Upper lobe of left lung (tissue), 6 donors: ENCODE data around the gene ACSBG1. TPM values are rescaled to one million over a fixed set of nuclear protein-coding genes. Genes with fewer than 3 reads are reported as not detected.
"Not testable (repeated sequence)": the region's sequence is repeated elsewhere in the genome, so short reads cannot be mapped to it uniquely, and the experiment has no call there.

Experiments used
- ATAC-seq, 2 donors: fragments of 200-7000 bp; cut with Tn5 transposase; one replicate each; pipeline ENCODE4 v1.9.1; 2022; ENCODE audit warnings: mild to moderate bottlenecking in 2 of 2, moderate library complexity in 2 of 2; ENCODE audit not compliant: low FRiP score in 2 of 2
- DNase-seq, 2 donors: peaks; one replicate each; pipeline ENCODE4 v3.0.0-alpha.2; 2019 to 2020
- H3K27ac ChIP-seq, 4 donors: fragments of 200-600 bp; sonication (generic); one replicate each; pipeline ENCODE4 v1.5.1; 2016 to 2019
- H3K27me3 ChIP-seq, 4 donors: fragments of 200-600 bp; sonication (generic); one replicate each; pipeline ENCODE4 v1.5.1; 2017 to 2019
- H3K36me3 ChIP-seq, 4 donors: fragments of 200-600 bp; sonication (generic); one replicate each; pipeline ENCODE4 v1.5.1; 2016 to 2019
- H3K4me1 ChIP-seq, 4 donors: fragments of 200-600 bp; sonication (generic); one replicate each; pipeline ENCODE4 v1.5.1; 2018 to 2019
- H3K4me3 ChIP-seq, 4 donors: fragments of 200-600 bp; sonication (generic); one replicate each; pipeline ENCODE4 v1.5.1; 2017 to 2019; ENCODE audit warnings: mild to moderate bottlenecking in 2 of 4, moderate library complexity in 1 of 4
- H3K9me3 ChIP-seq, 4 donors: fragments of 200-600 bp; sonication (generic); one replicate each; pipeline ENCODE4 v1.5.1; 2018 to 2019
- EP300 ChIP-seq, 4 donors: sonication (generic); formaldehyde crosslinking; IDR thresholded peaks; one replicate each; pipeline ENCODE4 v1.5.1; 2017; ENCODE audit warnings: antibody characterized with exemption in 4 of 4, control low read depth in 2 of 4
- POLR2A ChIP-seq, 4 donors: fragments of 450-650 bp; IDR thresholded peaks; one replicate each; pipeline ENCODE4 v1.5.1; 2016 to 2017; ENCODE audit warnings: antibody characterized with exemption in 4 of 4, mild to moderate bottlenecking in 2 of 4
- POLR2AphosphoS5 ChIP-seq, 2 donors: sonication (generic); formaldehyde crosslinking; IDR thresholded peaks; one replicate each; pipeline ENCODE4 v1.5.1; 2017; ENCODE audit warnings: antibody characterized with exemption in 2 of 2
- WGBS, 2 donors: methylation state at CpG; one replicate each; pipeline ENCODE4 v1.1.5; 2017 to 2018; 5-methylcytosine and 5-hydroxymethylcytosine counted together
- total RNA-seq, 6 donors: library from RNA; depleted of rRNA in 4 of 6; stranded (reverse); fragments of >200 nt in 4 of 6; gene quantifications; one replicate each; pipeline versions ENCODE4 v1.1.0 to v1.2.1, GENCODE V29; 2016 to 2021
- TF ChIP-seq, protein P1 (sequence below), 6 experiments: fragments of 450-650 bp in 4 of 6; fragments of 200-600 bp in 2 of 6; sonication (generic) in 2 of 6; IDR thresholded peaks; one replicate each; pipeline ENCODE4 v1.5.1; 2016 to 2019; ENCODE audit warnings: antibody characterized with exemption in 6 of 6
- donor health status: DM: no; HTN: no; CAD: no; lungs with moderate emphysema.
- donor health status: DM: no; HTN: yes; CAD: no; lungs with severe emphysema.

The ACSBG1 gene
- total RNA-seq, 6 donors from 2014 or later = 0.22 to 7.3 (median 2.3) TPM; not detected in 1

DNA sequence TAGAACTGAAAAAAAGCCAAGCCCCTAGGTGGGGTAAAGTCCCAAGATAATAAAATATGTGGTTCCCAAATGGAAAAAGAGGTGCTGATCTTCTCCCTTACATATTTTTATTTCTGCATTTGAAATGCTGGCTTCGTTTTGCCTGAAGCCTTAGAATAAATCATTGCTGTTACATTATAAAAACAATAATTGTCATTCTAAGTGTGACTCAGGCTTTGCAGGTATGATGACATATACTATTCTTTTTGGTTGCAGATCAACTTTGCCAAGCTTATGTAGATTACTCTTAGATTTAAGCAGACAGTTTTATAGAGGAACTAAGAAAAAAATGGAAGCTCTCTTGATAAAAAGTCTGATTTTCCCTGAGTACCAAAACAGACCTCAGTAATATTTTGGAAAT is 77.7 kb downstream of the ACSBG1 start:
- Histone ChIP-seq H3K27me3 (no peaks in the 10 kb centered on the region), H3K36me3 (peaks cover 11 to 50% (median 30%) of the 10 kb centered on the region in 4 donors), H3K4me3 (no peak overlapping the region), H3K9me3 (no peaks in the 10 kb centered on the region), H3K27ac (no peak overlapping the region), H3K4me1 (peaks cover 12 to 15% (median 13%) of the 10 kb centered on the region in 4 donors)
- WGBS, 2 donors = 74 to 86% methylated on average over 1 of the region's 1 CpG
- TF ChIP-seq, protein P1, sequence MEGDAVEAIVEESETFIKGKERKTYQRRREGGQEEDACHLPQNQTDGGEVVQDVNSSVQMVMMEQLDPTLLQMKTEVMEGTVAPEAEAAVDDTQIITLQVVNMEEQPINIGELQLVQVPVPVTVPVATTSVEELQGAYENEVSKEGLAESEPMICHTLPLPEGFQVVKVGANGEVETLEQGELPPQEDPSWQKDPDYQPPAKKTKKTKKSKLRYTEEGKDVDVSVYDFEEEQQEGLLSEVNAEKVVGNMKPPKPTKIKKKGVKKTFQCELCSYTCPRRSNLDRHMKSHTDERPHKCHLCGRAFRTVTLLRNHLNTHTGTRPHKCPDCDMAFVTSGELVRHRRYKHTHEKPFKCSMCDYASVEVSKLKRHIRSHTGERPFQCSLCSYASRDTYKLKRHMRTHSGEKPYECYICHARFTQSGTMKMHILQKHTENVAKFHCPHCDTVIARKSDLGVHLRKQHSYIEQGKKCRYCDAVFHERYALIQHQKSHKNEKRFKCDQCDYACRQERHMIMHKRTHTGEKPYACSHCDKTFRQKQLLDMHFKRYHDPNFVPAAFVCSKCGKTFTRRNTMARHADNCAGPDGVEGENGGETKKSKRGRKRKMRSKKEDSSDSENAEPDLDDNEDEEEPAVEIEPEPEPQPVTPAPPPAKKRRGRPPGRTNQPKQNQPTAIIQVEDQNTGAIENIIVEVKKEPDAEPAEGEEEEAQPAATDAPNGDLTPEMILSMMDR (IDR thresholded peaks at IDR 0.05) = no peak
- TF ChIP-seq POLR2A (IDR thresholded peaks at IDR 0.05) (no peak), POLR2AphosphoS5 (IDR thresholded peaks at IDR 0.05) (no peak), EP300 (IDR thresholded peaks at IDR 0.05) (no peak)
- ATAC-seq (no peak), DNase-seq (no peak)

DNA sequence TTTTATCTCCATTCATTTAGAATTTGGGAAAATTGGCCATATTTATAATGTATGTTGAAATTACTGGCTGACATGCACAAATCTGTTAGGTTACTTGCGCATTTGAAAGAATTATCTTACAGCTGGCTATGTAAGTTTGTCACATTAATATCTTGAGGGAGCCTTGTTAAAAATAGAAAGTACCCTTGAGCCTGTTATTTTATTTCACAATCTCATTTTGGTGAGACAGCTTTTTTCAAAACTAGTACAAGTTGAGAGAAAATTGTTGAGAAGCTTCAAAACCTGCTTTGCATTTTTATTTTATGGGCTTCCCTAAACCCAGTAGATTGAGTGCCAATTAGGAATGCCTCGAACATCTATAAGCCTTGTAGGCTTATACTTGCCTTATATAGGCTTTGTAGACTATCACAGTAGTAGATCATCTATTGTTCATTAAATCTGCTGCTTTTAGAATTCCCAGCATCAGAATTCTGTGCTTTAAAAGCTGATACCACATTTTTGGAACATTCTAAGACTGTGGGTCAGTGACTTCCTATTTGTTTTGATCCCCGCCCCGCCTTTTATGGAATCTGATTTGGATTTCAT is 78.9 kb downstream of the ACSBG1 start:
- H3K36me3 ChIP-seq = peaks cover 3 to 38% (median 18%) of the 10 kb centered on the region in 4 donors
- 72 to 79% methylated on average over 4 of the region's 4 CpGs for WGBS, 2 donors
- no peaks in the 10 kb centered on the region for H3K27me3 ChIP-seq
- H3K4me1 ChIP-seq = peaks cover 15 to 21% (median 17%) of the 10 kb centered on the region in 4 donors
- H3K9me3 ChIP-seq = no peaks in the 10 kb centered on the region
- H3K27ac ChIP-seq = peak overlapping the region in 1 of 4 donors; percentile 9
- ATAC-seq (no peak), DNase-seq (no peak)
- TF ChIP-seq EP300 (IDR thresholded peaks at IDR 0.05) (no peak), POLR2A (IDR thresholded peaks at IDR 0.05) (no peak), POLR2AphosphoS5 (IDR thresholded peaks at IDR 0.05) (no peak)
- TF ChIP-seq, protein P1 (IDR thresholded peaks at IDR 0.05) = no peak
- no peak overlapping the region for H3K4me3 ChIP-seq

DNA sequence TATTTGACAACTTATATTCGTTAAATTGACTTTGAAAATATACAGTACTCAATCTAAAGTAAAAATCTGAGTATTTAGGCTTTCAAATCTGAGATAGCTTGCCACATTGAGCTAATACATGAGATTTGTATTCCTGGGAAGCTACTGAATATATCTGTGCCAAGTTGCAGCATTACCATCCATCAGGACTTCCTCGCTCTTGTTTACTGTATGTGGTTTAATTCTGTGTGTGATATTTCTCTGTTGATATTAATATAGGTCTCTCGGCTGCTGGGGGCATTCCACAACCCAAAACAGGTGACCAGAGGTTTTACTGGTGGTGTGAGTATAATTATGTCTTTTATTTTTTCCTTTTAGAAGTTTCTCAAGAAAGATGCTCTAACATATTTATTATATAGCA is 79.4 kb downstream of the ACSBG1 start:
- no peak overlapping the region for H3K27ac ChIP-seq
- ATAC-seq (no peak), DNase-seq (no peak)
- 75 to 80% methylated on average over 3 of the region's 3 CpGs for WGBS, 2 donors
- H3K4me3 ChIP-seq = no peak overlapping the region
- H3K27me3 ChIP-seq = no peaks in the 10 kb centered on the region
- TF ChIP-seq, protein P1 (IDR thresholded peaks at IDR 0.05) = no peak
- peaks cover 20 to 26% (median 22%) of the 10 kb centered on the region in 4 donors for H3K4me1 ChIP-seq
- peaks cover 3 to 33% (median 15%) of the 10 kb centered on the region in 4 donors for H3K36me3 ChIP-seq
- H3K9me3 ChIP-seq = no peaks in the 10 kb centered on the region

DNA sequence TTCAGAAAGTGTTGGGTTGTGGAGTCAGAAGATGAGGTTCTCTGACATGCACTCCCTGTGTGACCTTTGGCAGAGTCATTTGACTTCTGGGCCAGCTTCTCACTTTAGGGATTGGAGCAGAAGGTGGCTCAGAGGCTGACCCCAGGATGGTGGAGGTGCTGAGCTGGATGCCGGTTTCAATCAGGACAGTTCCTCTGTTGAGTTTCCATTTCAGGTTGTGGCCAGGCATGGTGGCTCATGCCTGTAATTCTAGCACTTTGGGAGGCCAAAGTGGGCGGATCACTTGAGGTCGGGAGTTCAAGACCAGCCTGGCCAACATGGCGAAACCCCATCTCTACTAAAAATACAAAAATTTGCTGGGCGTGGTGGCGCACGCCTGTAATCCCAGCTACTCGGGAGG is 83.3 kb downstream of the ACSBG1 start:
- H3K27ac ChIP-seq, H3K4me3 ChIP-seq, H3K27me3 ChIP-seq, ATAC-seq, H3K9me3 ChIP-seq, DNase-seq, H3K36me3 ChIP-seq: not testable (repeated sequence)
- 88 to 92% methylated on average over 8 of the region's 8 CpGs for WGBS, 2 donors
- peaks cover 24 to 33% (median 27%) of the 10 kb centered on the region in 4 donors for H3K4me1 ChIP-seq

DNA sequence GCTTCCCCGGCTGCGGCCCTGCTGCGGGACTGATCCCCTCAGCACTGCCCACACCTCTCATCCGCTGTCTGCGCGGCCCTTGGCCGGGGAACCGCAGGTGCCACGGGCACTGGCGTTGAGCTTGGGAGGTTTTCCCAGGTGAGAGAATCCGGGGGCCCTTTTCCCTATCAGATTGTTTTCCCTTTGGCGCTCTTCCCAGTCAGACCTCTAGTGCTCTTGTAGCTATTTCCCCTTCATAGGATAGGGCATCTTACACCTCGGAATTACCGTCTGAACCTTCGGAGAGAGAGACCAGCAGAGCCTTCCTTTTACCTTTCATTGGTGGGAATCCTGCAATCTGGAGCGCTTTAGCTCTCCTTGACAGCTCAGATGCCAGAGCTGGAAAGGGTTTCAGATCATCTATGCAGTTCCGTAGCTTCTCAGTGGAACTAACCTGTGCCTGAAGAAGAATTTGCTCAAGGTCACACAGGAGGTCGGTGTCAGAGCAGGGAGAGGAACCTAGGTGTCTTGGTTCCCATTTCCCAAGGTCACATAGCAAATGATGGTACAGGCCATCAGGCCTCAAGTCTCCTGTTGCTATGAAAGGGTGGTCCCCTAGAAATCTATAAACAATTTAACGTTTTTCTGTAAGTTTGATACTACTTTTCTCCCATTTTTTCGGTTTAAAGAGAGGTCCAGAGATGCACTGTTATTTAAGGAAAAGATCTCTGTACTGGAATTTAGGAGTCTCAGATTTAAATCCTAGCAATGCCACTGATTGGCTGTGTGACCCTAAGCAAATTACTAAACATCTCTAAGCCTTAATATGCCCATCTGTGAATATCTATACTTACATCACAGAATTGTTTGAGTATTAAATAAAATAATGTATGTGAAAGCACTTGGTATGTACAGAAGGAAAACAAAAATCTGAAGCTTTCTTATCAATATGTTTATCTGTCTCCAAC is 84.3 kb downstream of the ACSBG1 start:
- Histone ChIP-seq H3K4me1 (peaks cover 18 to 23% (median 18%) of the 10 kb centered on the region in 4 donors), H3K4me3 (peak overlapping the region; percentile 65 to 97 (median 81)), H3K36me3 (no peaks in the 10 kb centered on the region), H3K27ac (peak overlapping the region; percentile 80 to 89 (median 86)), H3K9me3 (no peaks in the 10 kb centered on the region), H3K27me3 (no peaks in the 10 kb centered on the region)
- whole genome bisulfite sequencing, 2 donors = 14 to 36% methylated on average over 9 to 18 of the region's 20 CpGs
- DNase-seq (peak in 1 of 2 donors; percentile 46), ATAC-seq (no peak)
- TF ChIP-seq POLR2A (IDR thresholded peaks at IDR 0.05) (no peak), POLR2AphosphoS5 (IDR thresholded peaks at IDR 0.05) (no peak), EP300 (IDR thresholded peaks at IDR 0.05) (no peak)
- TF ChIP-seq, protein P1 (IDR thresholded peaks at IDR 0.05) = no peak
